Endothelial cell of umbilical vein (primary cell): ENCODE data around the gene SERBP1.

Experiments used
- CTCF ChIP-seq, 2 donors: IDR thresholded peaks; 1 replicate in 1 of 2; 2 replicates in 1 of 2; pipeline ENCODE4 v1.5.1; 2011; ENCODE audit warnings: low read length in 2 of 2, mild to moderate bottlenecking in 2 of 2, moderate library complexity in 2 of 2, control low read depth in 1 of 2, inconsistent platforms in 1 of 2, low read depth in 1 of 2; ENCODE audit not compliant: insufficient read depth in 1 of 2; ENCODE audit errors: extremely low read depth in 1 of 2
- EZH2 ChIP-seq: IDR thresholded peaks from 2 replicates; pipeline ENCODE4 v1.6.1; 2012; ENCODE audit warnings: borderline replicate concordance, low read depth, mild to moderate bottlenecking, moderate library complexity, low read length, inconsistent platforms; ENCODE audit not compliant: severe bottlenecking
- FOS ChIP-seq: IDR thresholded peaks from 2 replicates; pipeline ENCODE4 v1.6.1; 2011; ENCODE audit warnings: mild to moderate bottlenecking, low read length, moderate library complexity, borderline replicate concordance; ENCODE audit not compliant: insufficient read depth
- JUN ChIP-seq: IDR thresholded peaks from 2 replicates; pipeline ENCODE4 v1.6.1; 2011; ENCODE audit warnings: borderline replicate concordance, low read depth; ENCODE audit not compliant: insufficient read length, insufficient read depth
- MAX ChIP-seq: IDR thresholded peaks from 2 replicates; pipeline ENCODE4 v1.6.1; 2011; ENCODE audit not compliant: insufficient read depth, insufficient read length
- POLR2A ChIP-seq: IDR thresholded peaks from 2 replicates; pipeline ENCODE4 v1.6.1; 2012; ENCODE audit warnings: low read depth, mild to moderate bottlenecking, control low read depth, low read length
- POLR2AphosphoS5 ChIP-seq: IDR thresholded peaks from 2 replicates; pipeline ENCODE4 v1.6.1; 2012; ENCODE audit warnings: low read depth, mild to moderate bottlenecking, control low read depth, low read length, moderate library complexity; ENCODE audit not compliant: insufficient read depth

GRCh38 chr1:67368046-67368514 lies 62.1 kb downstream of the SERBP1 start:
- TF ChIP-seq CTCF (IDR thresholded peaks at IDR 0.05; ENCODE audit: extremely low read depth in 1 of 2, insufficient read depth in 1 of 2, low read depth in 1 of 2, low read length in 2 of 2) (no peak), JUN (no peak), POLR2AphosphoS5 (no peak), POLR2A (no peak), MAX (no peak), FOS (no peak), EZH2 (no peak)
